Measurements from ENCODE around the gene CDH3.

Gene CDH3

GRCh38 chr16:68644715-68645493, at the start of gene CDH3:
Gene CDH3 (plus strand): TSS chr16:68645310. CDS start chr16:68645380, 70 bp downstream.
- no peak for TF ChIP-seq GATA1 (IDR thresholded peaks at IDR 0.05; ENCODE audit: low read depth, low read length)
- no peak for TF ChIP-seq POLR2A (IDR thresholded peaks at IDR 0.05; ENCODE audit: low read length)
- DNase-seq: no peak

GRCh38 chr16:68596266-68596665, 48.8 kb upstream of the CDH3 start:
- no peak for TF ChIP-seq POLR2A (IDR thresholded peaks at IDR 0.05; ENCODE audit: low read length)
- no peak for TF ChIP-seq GATA1 (IDR thresholded peaks at IDR 0.05; ENCODE audit: low read depth, low read length)
- no peak for DNase-seq

- no peak for DNase-seq
- no peak for TF ChIP-seq POLR2A (IDR thresholded peaks at IDR 0.05; ENCODE audit: low read length)
- TF ChIP-seq GATA1 (IDR thresholded peaks at IDR 0.05; ENCODE audit: low read depth, low read length): no peak
Observed at GRCh38 chr16:68599586-68599985, 45.5 kb upstream of the CDH3 start.

GRCh38 chr16:68605746-68606145, 39.4 kb upstream of the CDH3 start:
- no peak for DNase-seq
- TF ChIP-seq POLR2A (IDR thresholded peaks at IDR 0.05; ENCODE audit: low read length): no peak
- no peak for TF ChIP-seq GATA1 (IDR thresholded peaks at IDR 0.05; ENCODE audit: low read depth, low read length)

DNA sequence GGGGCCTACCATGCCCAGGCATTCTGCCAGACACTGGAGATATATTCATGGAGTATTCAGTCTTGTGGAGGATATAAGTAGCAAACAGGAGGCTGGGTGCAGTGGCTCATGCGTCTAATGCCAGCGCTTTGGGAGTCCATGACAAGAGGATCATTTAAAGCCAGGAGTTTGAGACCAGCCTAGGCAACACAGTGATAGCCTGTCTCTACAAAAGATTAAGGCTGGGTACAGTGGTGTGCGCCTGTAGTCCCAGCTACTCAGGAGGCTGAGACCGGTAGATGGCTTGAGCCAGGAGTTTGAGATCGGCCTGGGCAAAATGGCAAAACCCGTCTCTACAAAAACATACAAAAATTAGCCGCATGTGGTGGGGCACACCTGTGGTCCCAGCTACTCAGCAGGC, 37.7 kb upstream of the CDH3 start:
- TF ChIP-seq POLR2A (IDR thresholded peaks at IDR 0.05; ENCODE audit: low read length): no peak
- TF ChIP-seq GATA1 (IDR thresholded peaks at IDR 0.05; ENCODE audit: low read depth, low read length): no peak
- no peak for DNase-seq

DNA sequence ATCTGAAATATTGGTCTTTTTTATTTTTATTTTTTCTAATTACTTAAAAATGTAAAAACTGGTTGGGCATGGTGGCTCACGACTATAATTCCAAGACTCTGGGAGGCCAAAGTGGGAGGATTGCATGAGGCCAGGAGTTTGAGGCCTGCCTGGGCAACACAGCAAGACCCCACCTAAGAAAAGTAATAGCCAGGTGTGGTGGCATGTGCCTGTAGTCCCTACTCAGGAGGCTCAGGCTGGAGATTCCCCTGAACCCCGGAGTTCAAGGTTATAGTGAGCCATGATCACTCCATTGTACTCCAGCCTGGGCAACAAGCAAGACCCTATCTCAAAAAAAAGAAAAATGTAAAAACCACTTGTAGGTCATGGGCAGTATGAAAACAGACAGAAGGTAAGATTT, 36.8 kb upstream of the CDH3 start:
- DNase-seq: no peak
- no peak for TF ChIP-seq POLR2A (IDR thresholded peaks at IDR 0.05; ENCODE audit: low read length)
- TF ChIP-seq GATA1 (IDR thresholded peaks at IDR 0.05; ENCODE audit: low read depth, low read length): no peak

- TF ChIP-seq GATA1 (IDR thresholded peaks at IDR 0.05; ENCODE audit: low read depth, low read length) (no peak), POLR2A (IDR thresholded peaks at IDR 0.05; ENCODE audit: low read length) (no peak)
- DNase-seq: no peak
Observed at GRCh38 chr16:68612996-68613395, 32.1 kb upstream of the CDH3 start.

DNA sequence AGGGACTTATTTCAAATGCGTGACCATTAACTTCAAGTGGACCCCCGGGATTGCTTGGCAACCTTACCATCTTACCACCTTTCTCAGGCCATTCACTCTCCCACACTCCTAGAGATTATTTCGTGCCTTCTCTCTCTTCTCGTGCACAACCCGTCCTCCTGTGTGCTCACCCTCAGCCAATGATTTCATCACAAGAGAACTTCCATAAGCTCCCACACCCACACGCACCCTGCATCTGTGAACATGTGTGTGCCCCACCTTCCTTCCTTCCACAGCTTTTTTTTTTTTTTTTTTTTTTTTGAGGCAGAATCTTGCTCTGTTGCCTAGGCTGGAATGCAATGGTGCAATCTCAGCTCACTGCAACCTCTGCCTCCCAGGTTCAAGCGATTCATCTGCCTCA, 27.4 kb upstream of the CDH3 start:
- DNase-seq: no peak
- TF ChIP-seq GATA1 (IDR thresholded peaks at IDR 0.05; ENCODE audit: low read depth, low read length) (no peak), POLR2A (IDR thresholded peaks at IDR 0.05; ENCODE audit: low read length) (no peak)

- TF ChIP-seq POLR2A (IDR thresholded peaks at IDR 0.05; ENCODE audit: low read length) (no peak), GATA1 (IDR thresholded peaks at IDR 0.05; ENCODE audit: low read depth, low read length) (no peak)
- no peak for DNase-seq
Observed at GRCh38 chr16:68626557-68626956, 18.6 kb upstream of the CDH3 start.

DNA sequence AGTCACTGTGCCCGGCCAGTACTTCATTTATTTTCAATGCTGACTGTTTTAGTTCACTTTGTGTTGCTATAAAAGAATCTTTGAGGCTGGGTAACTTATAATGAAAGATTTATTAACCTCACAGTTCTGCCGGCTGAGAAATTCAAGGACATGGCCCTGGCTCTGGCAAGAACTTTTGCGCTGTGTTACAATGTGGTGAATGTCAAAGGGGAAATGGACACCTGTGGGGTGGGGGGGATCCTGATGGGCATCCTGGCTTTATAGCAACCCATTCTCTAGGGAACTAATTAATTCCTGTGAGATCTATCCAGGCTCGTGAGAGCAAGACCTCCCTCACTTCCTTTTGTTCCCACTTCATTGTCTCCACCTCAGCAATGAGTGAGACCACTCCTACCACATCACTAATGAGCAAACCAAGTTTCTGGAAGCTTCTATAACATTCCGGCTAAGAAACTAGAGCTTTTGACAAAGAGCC, 17.1 kb upstream of the CDH3 start:
- no peak for DNase-seq

GRCh38 chr16:68629351-68629910, 15.7 kb upstream of the CDH3 start:
- TF ChIP-seq POLR2A (IDR thresholded peaks at IDR 0.05; ENCODE audit: low read length) (no peak), GATA1 (IDR thresholded peaks at IDR 0.05; ENCODE audit: low read depth, low read length) (no peak)
- DNase-seq: no peak

More for the DNA sequence above, 17.1 kb upstream of the CDH3 start:
- TF ChIP-seq POLR2A (IDR thresholded peaks at IDR 0.05; ENCODE audit: low read length): no peak
- TF ChIP-seq GATA1 (IDR thresholded peaks at IDR 0.05; ENCODE audit: low read depth, low read length): no peak

- no peak for TF ChIP-seq POLR2A (IDR thresholded peaks at IDR 0.05; ENCODE audit: low read length)
- DNase-seq: no peak
Observed at GRCh38 chr16:68636064-68636560, 9.0 kb upstream of the CDH3 start.

DNA sequence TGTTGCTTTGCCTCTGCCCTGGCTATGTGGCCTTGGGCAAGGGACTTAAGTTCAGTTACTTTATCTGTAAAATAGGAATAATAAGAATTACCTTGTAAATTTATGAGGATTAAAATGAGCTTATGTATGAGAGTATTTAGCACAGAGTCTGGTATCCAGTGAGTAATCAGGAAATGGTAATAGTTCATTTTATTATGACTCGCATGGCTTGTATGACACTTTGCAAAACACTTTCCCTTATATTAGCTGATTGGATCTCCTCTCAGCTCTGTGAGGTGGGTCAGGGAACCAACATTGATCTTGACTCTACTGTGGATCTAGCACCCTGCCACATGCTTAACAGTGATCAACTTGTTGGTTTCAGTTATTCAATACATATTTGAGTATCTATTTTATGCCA, 8.3 kb upstream of the CDH3 start:
- TF ChIP-seq GATA1 (IDR thresholded peaks at IDR 0.05; ENCODE audit: low read depth, low read length) (no peak), POLR2A (IDR thresholded peaks at IDR 0.05; ENCODE audit: low read length) (no peak)
- no peak for DNase-seq

- TF ChIP-seq GATA1 (IDR thresholded peaks at IDR 0.05; ENCODE audit: low read depth, low read length) (no peak), POLR2A (IDR thresholded peaks at IDR 0.05; ENCODE audit: low read length) (no peak)
- DNase-seq: no peak
Observed at GRCh38 chr16:68640972-68641371, 4.1 kb upstream of the CDH3 start.

DNA sequence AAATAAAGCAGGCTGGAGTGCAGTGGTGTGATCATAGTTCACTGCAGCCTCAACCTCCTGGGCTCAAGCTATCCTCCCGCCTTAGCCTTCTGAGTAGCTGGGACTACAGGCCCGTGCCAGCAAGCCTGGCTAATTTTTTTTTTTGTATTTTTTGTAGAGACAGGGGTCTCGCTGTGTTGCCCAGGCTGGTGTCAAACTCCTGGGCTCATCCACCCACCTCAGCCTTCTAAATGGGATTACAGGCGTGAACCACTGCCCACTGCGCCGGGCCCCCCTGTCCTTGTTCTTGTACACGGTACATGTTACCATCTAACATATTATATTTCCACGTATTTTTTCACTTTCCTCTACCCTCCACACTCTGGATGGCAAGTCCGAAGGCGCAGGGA, 3.1 kb upstream of the CDH3 start:
- TF ChIP-seq GATA1 (IDR thresholded peaks at IDR 0.05; ENCODE audit: low read depth, low read length) (no peak), POLR2A (IDR thresholded peaks at IDR 0.05; ENCODE audit: low read length) (no peak)
- DNase-seq: no peak
